Measurements from ENCODE around the gene ZNF276. TPM values are rescaled to one million over a fixed set of nuclear protein-coding genes. Genes with fewer than 3 reads are reported as not detected.
"Not testable (repeated sequence)": the region's sequence is repeated elsewhere in the genome, so short reads cannot be mapped to it uniquely, and the experiment has no call there.

ZNF276 gene
- polyA plus RNA-seq, 1 donor (not counting 4 experiments of a cell fraction or from before 2014, with no cell fraction given): 11.3 TPM

GRCh38 chr16:89697616-89698331 lies 23.6 kb upstream of the ZNF276 start:
- H3K9me1 ChIP-seq (ENCODE audit: control insufficient read depth, extremely low read depth, insufficient read depth, low read length): no peaks in the 10 kb centered on the region
- peaks cover 12% of the 10 kb centered on the region for H3K4me1 ChIP-seq (ENCODE audit: control insufficient read depth, extremely low read depth, insufficient read depth, low read length)
- dilution Hi-C loops (cut with MboI; ENCODE audit: extremely low pct_ligation_motif_present, low sequenced_read_pairs): no loop called here
- H3K4me2 ChIP-seq (ENCODE audit: control insufficient read depth, extremely low read depth, insufficient read depth, low read depth, low read length): no peak overlapping the region
- peaks cover 20% of the 10 kb centered on the region in 2 experiments for H3K36me3 ChIP-seq (ENCODE audit: control insufficient read depth in 2 of 2, extremely low read depth in 1 of 2, insufficient read depth in 2 of 2, low read length in 2 of 2)
- H4K20me1 ChIP-seq (ENCODE audit: control insufficient read depth, extremely low read depth, insufficient read depth, low read length): no peaks in the 10 kb centered on the region
- H3K9me3 ChIP-seq (ENCODE audit: control insufficient read depth, low read depth, low read length): no peaks in the 10 kb centered on the region
- FAIRE-seq (no peak), DNase-seq (ENCODE audit: low read depth, low spot score) (no peak)
- no peak overlapping the region for H2AFZ ChIP-seq (ENCODE audit: control insufficient read depth, low read length)
- no peaks in the 10 kb centered on the region for H3K27me3 ChIP-seq (ENCODE audit: control insufficient read depth, extremely low read depth, insufficient read depth, low read length)
- no peak for TF ChIP-seq CTCF (optimal IDR thresholded peaks at IDR 0.05 in 1 of 3, IDR thresholded peaks at IDR 0.05 in 1 of 3, conservative IDR thresholded peaks at IDR 0.05 in 1 of 3; ENCODE audit: extremely low read depth in 1 of 3, insufficient read depth in 2 of 3, low read length in 3 of 3)
- no peak for TF ChIP-seq EZH2 (IDR thresholded peaks at IDR 0.05; ENCODE audit: low read length)
- H3K4me3 ChIP-seq (ENCODE audit: control insufficient read depth in 2 of 3, extremely low read depth in 1 of 3, insufficient read depth in 2 of 3, low read depth in 1 of 3, low read length in 3 of 3): no peak overlapping the region
- H3K79me2 ChIP-seq (ENCODE audit: control insufficient read depth, insufficient read depth, low read length): no peaks in the 10 kb centered on the region
- no peak overlapping the region for H3K27ac ChIP-seq (ENCODE audit: control insufficient read depth, insufficient read depth, low read length)
- no peak overlapping the region for H3K9ac ChIP-seq (ENCODE audit: control insufficient read depth, extremely low read depth, insufficient read depth, low read length)

- peaks cover 13% of the 10 kb centered on the region in 2 experiments for H3K36me3 ChIP-seq (ENCODE audit: control insufficient read depth in 2 of 2, extremely low read depth in 1 of 2, insufficient read depth in 2 of 2, low read length in 2 of 2)
- dilution Hi-C loops (cut with MboI; ENCODE audit: extremely low pct_ligation_motif_present, low sequenced_read_pairs); H3K9me3 ChIP-seq (ENCODE audit: control insufficient read depth, low read depth, low read length): not testable (repeated sequence)
Measured at GRCh38 chr16:89698717-89699116, 22.6 kb upstream of the ZNF276 start.

GRCh38 chr16:89699629-89700099 lies 21.7 kb upstream of the ZNF276 start:
- H3K9ac ChIP-seq (ENCODE audit: control insufficient read depth, extremely low read depth, insufficient read depth, low read length); H3K36me3 ChIP-seq (ENCODE audit: control insufficient read depth in 2 of 2, extremely low read depth in 1 of 2, insufficient read depth in 2 of 2, low read length in 2 of 2); H3K27ac ChIP-seq (ENCODE audit: control insufficient read depth, insufficient read depth, low read length); H2AFZ ChIP-seq (ENCODE audit: control insufficient read depth, low read length); dilution Hi-C loops (cut with MboI; ENCODE audit: extremely low pct_ligation_motif_present, low sequenced_read_pairs); H3K9me3 ChIP-seq (ENCODE audit: control insufficient read depth, low read depth, low read length); DNase-seq (ENCODE audit: low read depth, low spot score); H3K27me3 ChIP-seq (ENCODE audit: control insufficient read depth, extremely low read depth, insufficient read depth, low read length); H4K20me1 ChIP-seq (ENCODE audit: control insufficient read depth, extremely low read depth, insufficient read depth, low read length); H3K9me1 ChIP-seq (ENCODE audit: control insufficient read depth, extremely low read depth, insufficient read depth, low read length); H3K79me2 ChIP-seq (ENCODE audit: control insufficient read depth, insufficient read depth, low read length); FAIRE-seq: not testable (repeated sequence)
- H3K4me2 ChIP-seq (ENCODE audit: control insufficient read depth, extremely low read depth, insufficient read depth, low read depth, low read length): peak overlapping the region; percentile 87
- peak overlapping the region in 1 of 3 experiments; percentile 57 for H3K4me3 ChIP-seq (ENCODE audit: control insufficient read depth in 2 of 3, extremely low read depth in 1 of 3, insufficient read depth in 2 of 3, low read depth in 1 of 3, low read length in 3 of 3)
- peaks cover 12% of the 10 kb centered on the region for H3K4me1 ChIP-seq (ENCODE audit: control insufficient read depth, extremely low read depth, insufficient read depth, low read length)

More at GRCh38 chr16:89698717-89699116, 22.6 kb upstream of the ZNF276 start:
- not testable (repeated sequence) for H3K79me2 ChIP-seq (ENCODE audit: control insufficient read depth, insufficient read depth, low read length); H3K9ac ChIP-seq (ENCODE audit: control insufficient read depth, extremely low read depth, insufficient read depth, low read length); DNase-seq (ENCODE audit: low read depth, low spot score); H3K9me1 ChIP-seq (ENCODE audit: control insufficient read depth, extremely low read depth, insufficient read depth, low read length); H3K4me3 ChIP-seq (ENCODE audit: control insufficient read depth in 2 of 3, extremely low read depth in 1 of 3, insufficient read depth in 2 of 3, low read depth in 1 of 3, low read length in 3 of 3); H3K27me3 ChIP-seq (ENCODE audit: control insufficient read depth, extremely low read depth, insufficient read depth, low read length); H4K20me1 ChIP-seq (ENCODE audit: control insufficient read depth, extremely low read depth, insufficient read depth, low read length); H3K4me2 ChIP-seq (ENCODE audit: control insufficient read depth, extremely low read depth, insufficient read depth, low read depth, low read length); H2AFZ ChIP-seq (ENCODE audit: control insufficient read depth, low read length); H3K27ac ChIP-seq (ENCODE audit: control insufficient read depth, insufficient read depth, low read length); FAIRE-seq
- H3K4me1 ChIP-seq (ENCODE audit: control insufficient read depth, extremely low read depth, insufficient read depth, low read length): peaks cover 12% of the 10 kb centered on the region
